Measurements from ENCODE around the gene ASGR2.
"Not testable (repeated sequence)": the region's sequence is repeated elsewhere in the genome, so short reads cannot be mapped to it uniquely, and the experiment has no call there.

Gene ASGR2

GRCh38 chr17:7123844-7124243 is 9.2 kb upstream of the ASGR2 start:
- DNase-seq, result no peak

- no peak for DNase-seq
These were observed 7.8 kb upstream of the ASGR2 start for GRCh38 chr17:7122381-7122780.

GRCh38 chr17:7120635-7121034 is 6.0 kb upstream of the ASGR2 start:
- not testable (repeated sequence) for DNase-seq

GRCh38 chr17:7120123-7120522 is 5.5 kb upstream of the ASGR2 start:
- no peak for DNase-seq

GRCh38 chr17:7119314-7119713 is 4.7 kb upstream of the ASGR2 start:
- DNase-seq, result no peak

- DNase-seq, result no peak
These were observed 423 bp upstream of the ASGR2 start for GRCh38 chr17:7114875-7115614.

GRCh38 chr17:7113273-7114071 is 1.1 kb downstream of the ASGR2 start:
- no peak for DNase-seq

- DNase-seq, result no peak
These were observed 2.0 kb downstream of the ASGR2 start for GRCh38 chr17:7112510-7113108.

- DNase-seq, result no peak
These were observed 2.7 kb downstream of the ASGR2 start for GRCh38 chr17:7111784-7112509.

- DNase-seq, result no peak
These were observed 3.9 kb downstream of the ASGR2 start for GRCh38 chr17:7110617-7111306.

- no peak for DNase-seq
These were observed 4.9 kb downstream of the ASGR2 start for GRCh38 chr17:7109461-7110322.

GRCh38 chr17:7108981-7109380 is 5.6 kb downstream of the ASGR2 start:
- DNase-seq, result no peak

- DNase-seq, result no peak
These were observed 6.1 kb downstream of the ASGR2 start for GRCh38 chr17:7108560-7108925.

GRCh38 chr17:7107795-7108559 is 6.6 kb downstream of the ASGR2 start:
- DNase-seq, result no peak

GRCh38 chr17:7107012-7107754 is 7.4 kb downstream of the ASGR2 start:
- DNase-seq, result no peak

GRCh38 chr17:7102421-7102820 is 12.2 kb downstream of the ASGR2 start:
- no peak for DNase-seq

GRCh38 chr17:7101531-7101930 is 13.1 kb downstream of the ASGR2 start:
- DNase-seq, result no peak

- not testable (repeated sequence) for DNase-seq
These were observed 13.8 kb downstream of the ASGR2 start for GRCh38 chr17:7100641-7101379.

GRCh38 chr17:7098802-7099459 is 15.7 kb downstream of the ASGR2 start:
- DNase-seq, result no peak

Measured in stimulated activated CD8-positive, alpha-beta memory T cell treated with anti-CD3 and anti-CD28 coated beads, Interleukin-4, amount 100 ng/mL, for 48 hours (primary cell).